Measurements from ENCODE around the gene MEGF11. TPM values are rescaled to one million over a fixed set of nuclear protein-coding genes. Genes with fewer than 3 reads are reported as not detected.

Gene MEGF11
- total RNA-seq, 1 donor from 2014 or later, result 0.25 TPM

DNA sequence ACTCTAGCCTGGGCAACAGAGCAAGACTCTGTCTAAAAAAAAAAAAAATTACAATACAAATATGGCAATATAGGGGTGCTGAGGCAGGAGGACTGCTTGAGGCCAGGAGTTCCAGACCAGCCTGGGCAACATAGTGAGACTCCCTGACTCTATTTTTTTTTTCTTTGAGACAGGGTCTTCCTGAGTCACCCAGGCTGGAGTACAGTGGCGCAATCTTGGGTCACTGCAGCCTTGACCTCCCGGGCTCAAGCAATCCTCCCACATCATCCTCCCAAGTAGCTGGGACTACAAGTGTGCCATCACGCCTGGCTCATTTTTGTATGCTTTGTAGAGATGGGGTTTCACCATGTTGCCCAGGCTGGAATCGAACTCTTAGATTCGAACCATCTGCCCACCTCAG lies 401.6 kb downstream of the MEGF11 start:
- no peak overlapping the region for H3K4me3 ChIP-seq
- TF ChIP-seq POLR2A (IDR thresholded peaks at IDR 0.05), result no peak
- TF ChIP-seq, protein P1, sequence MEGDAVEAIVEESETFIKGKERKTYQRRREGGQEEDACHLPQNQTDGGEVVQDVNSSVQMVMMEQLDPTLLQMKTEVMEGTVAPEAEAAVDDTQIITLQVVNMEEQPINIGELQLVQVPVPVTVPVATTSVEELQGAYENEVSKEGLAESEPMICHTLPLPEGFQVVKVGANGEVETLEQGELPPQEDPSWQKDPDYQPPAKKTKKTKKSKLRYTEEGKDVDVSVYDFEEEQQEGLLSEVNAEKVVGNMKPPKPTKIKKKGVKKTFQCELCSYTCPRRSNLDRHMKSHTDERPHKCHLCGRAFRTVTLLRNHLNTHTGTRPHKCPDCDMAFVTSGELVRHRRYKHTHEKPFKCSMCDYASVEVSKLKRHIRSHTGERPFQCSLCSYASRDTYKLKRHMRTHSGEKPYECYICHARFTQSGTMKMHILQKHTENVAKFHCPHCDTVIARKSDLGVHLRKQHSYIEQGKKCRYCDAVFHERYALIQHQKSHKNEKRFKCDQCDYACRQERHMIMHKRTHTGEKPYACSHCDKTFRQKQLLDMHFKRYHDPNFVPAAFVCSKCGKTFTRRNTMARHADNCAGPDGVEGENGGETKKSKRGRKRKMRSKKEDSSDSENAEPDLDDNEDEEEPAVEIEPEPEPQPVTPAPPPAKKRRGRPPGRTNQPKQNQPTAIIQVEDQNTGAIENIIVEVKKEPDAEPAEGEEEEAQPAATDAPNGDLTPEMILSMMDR (IDR thresholded peaks at IDR 0.05), result no peak
- no peak overlapping the region for H3K27ac ChIP-seq
- no peaks in the 10 kb centered on the region for H3K4me1 ChIP-seq
- intact Hi-C loops (cut with DNase I), result no loop called here
- no peaks in the 10 kb centered on the region for H3K9me3 ChIP-seq
- no peaks in the 10 kb centered on the region for H3K36me3 ChIP-seq
- DNase-seq (ENCODE audit: extremely low spot score in 2 of 2), result no peak
- no peaks in the 10 kb centered on the region for H3K27me3 ChIP-seq

DNA sequence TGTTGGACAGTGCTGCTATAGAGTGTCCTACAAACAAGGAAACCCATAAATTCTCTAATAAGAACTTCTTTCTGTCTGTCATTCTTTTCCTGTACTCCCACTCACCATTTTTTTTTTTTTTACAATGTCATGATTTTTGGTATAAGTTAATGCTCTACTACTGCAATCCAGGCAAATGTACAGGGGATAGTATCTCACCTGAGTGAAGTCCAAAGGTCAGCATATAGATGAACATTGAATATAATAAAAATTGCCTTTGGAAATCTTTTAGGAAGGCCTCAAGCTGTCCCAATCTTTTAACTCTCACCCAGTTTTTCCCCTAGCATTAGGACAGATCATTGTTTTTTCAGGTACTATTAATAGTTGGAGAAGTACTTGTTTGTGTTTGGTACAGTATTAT lies 405.6 kb downstream of the MEGF11 start:
- no peaks in the 10 kb centered on the region for H3K9me3 ChIP-seq

DNA sequence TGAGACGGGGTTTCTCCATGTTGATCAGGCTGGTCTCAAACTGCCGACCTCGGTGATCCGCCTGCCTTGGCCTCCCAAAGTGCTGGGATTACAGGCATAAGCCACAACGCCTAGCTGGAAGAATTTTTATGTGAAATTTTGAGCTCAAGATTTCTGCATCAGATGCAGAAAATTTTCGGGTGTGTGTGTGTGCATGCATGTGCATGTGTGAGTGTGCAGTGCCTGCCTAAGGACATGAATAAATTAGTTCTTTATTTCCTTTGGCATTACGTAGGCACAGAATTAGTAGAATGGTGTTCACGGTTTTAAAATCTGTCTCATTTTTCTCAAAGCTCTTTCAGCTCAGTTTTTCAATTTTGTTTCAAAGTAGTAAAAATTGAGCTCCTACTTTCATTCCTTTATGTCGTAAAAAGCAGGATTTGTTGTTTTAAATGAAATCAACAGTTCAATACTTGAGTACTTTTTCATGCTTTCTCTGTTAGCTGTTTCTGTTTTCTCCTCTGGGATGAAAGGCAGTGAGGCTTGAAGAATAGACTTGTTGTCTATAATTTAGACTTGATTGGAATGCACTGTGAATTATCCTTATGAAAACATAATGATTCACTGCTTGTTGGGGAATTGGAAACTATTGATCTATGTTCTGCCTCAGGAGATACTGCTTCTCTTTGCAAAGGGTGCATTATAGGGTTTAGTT lies 407.6 kb downstream of the MEGF11 start:
- no peaks in the 10 kb centered on the region for H3K36me3 ChIP-seq
- intact Hi-C loops (cut with DNase I), result no loop called here
- H3K9me3 ChIP-seq, result no peaks in the 10 kb centered on the region
- TF ChIP-seq POLR2A (IDR thresholded peaks at IDR 0.05) (no peak), POLR2AphosphoS5 (IDR thresholded peaks at IDR 0.05; ENCODE audit: insufficient read depth in 1 of 2, low read depth in 1 of 2) (no peak)
- TF ChIP-seq, protein P1 (IDR thresholded peaks at IDR 0.05), result no peak
- H3K4me3 ChIP-seq, result no peak overlapping the region
- H3K27me3 ChIP-seq, result no peaks in the 10 kb centered on the region
- H3K27ac ChIP-seq, result no peak overlapping the region
- peaks cover 4% of the 10 kb centered on the region for H3K4me1 ChIP-seq
- DNase-seq (ENCODE audit: extremely low spot score in 2 of 2), result no peak

More for the DNA sequence above, 405.6 kb downstream of the MEGF11 start:
- no peaks in the 10 kb centered on the region for H3K36me3 ChIP-seq
- H3K27ac ChIP-seq, result no peak overlapping the region
- no peak overlapping the region for H3K4me3 ChIP-seq
- TF ChIP-seq POLR2AphosphoS5 (IDR thresholded peaks at IDR 0.05; ENCODE audit: insufficient read depth in 1 of 2, low read depth in 1 of 2) (no peak), POLR2A (IDR thresholded peaks at IDR 0.05) (no peak)
- TF ChIP-seq, protein P1 (IDR thresholded peaks at IDR 0.05), result no peak
- H3K4me1 ChIP-seq, result no peaks in the 10 kb centered on the region
- intact Hi-C loops (cut with DNase I), result no loop called here
- no peak for DNase-seq (ENCODE audit: extremely low spot score in 2 of 2)
- no peaks in the 10 kb centered on the region for H3K27me3 ChIP-seq

Small RNAs within 50 kb of the gene (microRNA-seq; reads per million reads assigned to microRNA genes)
- not detected for gene MIR4311 (ENCODE audit: borderline number of aligned reads, borderline replicate concordance)

Small RNAs within 50 kb of the gene (small RNA-seq; reads per million reads assigned to genes)
- not detected for gene MIR4311

Other genes starting within 250 kb of the MEGF11 start
- 20.9 TPM for gene DIS3L, start 39.8 kb upstream of the MEGF11 start, total RNA-seq
- 7.9 TPM for gene TIPIN, start 102.9 kb upstream of the MEGF11 start, total RNA-seq
- gene MAP2K1, start 133.2 kb upstream of the MEGF11 start, total RNA-seq, result 23.6 TPM
- 27.0 TPM for gene SNAPC5, start 244.0 kb upstream of the MEGF11 start, total RNA-seq